ENCODE measurements around the gene MRPL24.
A peak's percentile ranks its signal among the peaks of the same experiment; 100 is the strongest.

MRPL24 gene

GRCh38 chr1:156693848-156694689 is 46.8 kb downstream of the MRPL24 start:
- no peak overlapping the region for H3K4me3 ChIP-seq
- DNase-seq (ENCODE audit: low spot score in 2 of 2), result peak in 1 of 2 experiments; percentile 1
- no peaks in the 10 kb centered on the region for H3K27me3 ChIP-seq (ENCODE audit: low read depth)
- in situ Hi-C loops (cut with MboI; ENCODE audit: low sequenced_read_pairs), result no loop called here
- peaks cover 25% of the 10 kb centered on the region for H3K4me1 ChIP-seq
- H3K9me3 ChIP-seq, result no peaks in the 10 kb centered on the region
- no peaks in the 10 kb centered on the region for H3K36me3 ChIP-seq (replicated peaks)

GRCh38 chr1:156692925-156693847 is 47.7 kb downstream of the MRPL24 start:
- Histone ChIP-seq H3K4me1 (peaks cover 28% of the 10 kb centered on the region), H3K4me3 (no peak overlapping the region)

GRCh38 chr1:156692441-156692924 is 48.4 kb downstream of the MRPL24 start:
- DNase-seq (ENCODE audit: low spot score in 2 of 2), result peak in 1 of 2 experiments; percentile 2
- H3K4me3 ChIP-seq, result no peak overlapping the region
- no peaks in the 10 kb centered on the region for H3K27me3 ChIP-seq (ENCODE audit: low read depth)
- in situ Hi-C loops (cut with MboI; ENCODE audit: low sequenced_read_pairs), result no loop called here
- no peaks in the 10 kb centered on the region for H3K9me3 ChIP-seq
- no peaks in the 10 kb centered on the region for H3K36me3 ChIP-seq (replicated peaks)
- peaks cover 28% of the 10 kb centered on the region for H3K4me1 ChIP-seq

More at GRCh38 chr1:156692925-156693847, 47.7 kb downstream of the MRPL24 start:
- Histone ChIP-seq H3K36me3 (replicated peaks) (no peaks in the 10 kb centered on the region), H3K9me3 (no peaks in the 10 kb centered on the region), H3K27me3 (ENCODE audit: low read depth) (no peaks in the 10 kb centered on the region)
- in situ Hi-C loops (cut with MboI; ENCODE audit: low sequenced_read_pairs), result no loop called here
- peak; percentile 62 to 87 for DNase-seq (ENCODE audit: low spot score in 2 of 2)

- Histone ChIP-seq H3K4me1 (peaks cover 28% of the 10 kb centered on the region), H3K9me3 (no peaks in the 10 kb centered on the region), H3K27me3 (ENCODE audit: low read depth) (no peaks in the 10 kb centered on the region), H3K36me3 (replicated peaks) (no peaks in the 10 kb centered on the region), H3K4me3 (no peak overlapping the region)
- peak in 1 of 2 experiments; percentile 2 for DNase-seq (ENCODE audit: low spot score in 2 of 2)
- in situ Hi-C loops (cut with MboI; ENCODE audit: low sequenced_read_pairs), result no loop called here
These were observed 49.0 kb downstream of the MRPL24 start for GRCh38 chr1:156691665-156692440.

GRCh38 chr1:156691191-156691590 is 49.7 kb downstream of the MRPL24 start:
- no peaks in the 10 kb centered on the region for H3K27me3 ChIP-seq (ENCODE audit: low read depth)
- no peak overlapping the region for H3K4me3 ChIP-seq
- H3K4me1 ChIP-seq, result peaks cover 28% of the 10 kb centered on the region
- in situ Hi-C loops (cut with MboI; ENCODE audit: low sequenced_read_pairs), result no loop called here
- H3K36me3 ChIP-seq (replicated peaks), result no peaks in the 10 kb centered on the region
- no peaks in the 10 kb centered on the region for H3K9me3 ChIP-seq
- peak in 1 of 2 experiments; percentile 2 for DNase-seq (ENCODE audit: low spot score in 2 of 2)

GRCh38 chr1:156690675-156691036 is 50.2 kb downstream of the MRPL24 start:
- Histone ChIP-seq H3K9me3 (no peaks in the 10 kb centered on the region), H3K4me3 (no peak overlapping the region), H3K36me3 (replicated peaks) (no peaks in the 10 kb centered on the region), H3K4me1 (peaks cover 28% of the 10 kb centered on the region), H3K27me3 (ENCODE audit: low read depth) (no peaks in the 10 kb centered on the region)
- DNase-seq (ENCODE audit: low spot score in 2 of 2), result peak in 1 of 2 experiments; percentile 2
- in situ Hi-C loops (cut with MboI; ENCODE audit: low sequenced_read_pairs), result no loop called here

- in situ Hi-C loops (cut with MboI; ENCODE audit: low sequenced_read_pairs), result no loop called here
- DNase-seq (ENCODE audit: low spot score in 2 of 2), result peak in 1 of 2 experiments; percentile 2
- peaks cover 28% of the 10 kb centered on the region for H3K4me1 ChIP-seq
- H3K27me3 ChIP-seq (ENCODE audit: low read depth), result no peaks in the 10 kb centered on the region
- H3K9me3 ChIP-seq, result no peaks in the 10 kb centered on the region
- peak overlapping the region; percentile 9 for H3K4me3 ChIP-seq
- no peaks in the 10 kb centered on the region for H3K36me3 ChIP-seq (replicated peaks)
These were observed 50.8 kb downstream of the MRPL24 start for GRCh38 chr1:156689953-156690674.

- in situ Hi-C loops (cut with MboI; ENCODE audit: low sequenced_read_pairs), result no loop called here
- H3K9me3 ChIP-seq, result no peaks in the 10 kb centered on the region
These were observed 51.6 kb downstream of the MRPL24 start for GRCh38 chr1:156689035-156689952.

More at GRCh38 chr1:156689035-156689952, 51.6 kb downstream of the MRPL24 start:
- DNase-seq (ENCODE audit: low spot score in 2 of 2), result peak; percentile 92
- H3K27me3 ChIP-seq (ENCODE audit: low read depth), result no peaks in the 10 kb centered on the region
- H3K36me3 ChIP-seq (replicated peaks), result no peaks in the 10 kb centered on the region
- peak overlapping the region; percentile 9 for H3K4me3 ChIP-seq
- H3K4me1 ChIP-seq, result peaks cover 28% of the 10 kb centered on the region
